Measurements from ENCODE around the gene AEBP2. TPM values are rescaled to one million over a fixed set of nuclear protein-coding genes. Genes with fewer than 3 reads are reported as not detected.

AEBP2 gene, protein sequence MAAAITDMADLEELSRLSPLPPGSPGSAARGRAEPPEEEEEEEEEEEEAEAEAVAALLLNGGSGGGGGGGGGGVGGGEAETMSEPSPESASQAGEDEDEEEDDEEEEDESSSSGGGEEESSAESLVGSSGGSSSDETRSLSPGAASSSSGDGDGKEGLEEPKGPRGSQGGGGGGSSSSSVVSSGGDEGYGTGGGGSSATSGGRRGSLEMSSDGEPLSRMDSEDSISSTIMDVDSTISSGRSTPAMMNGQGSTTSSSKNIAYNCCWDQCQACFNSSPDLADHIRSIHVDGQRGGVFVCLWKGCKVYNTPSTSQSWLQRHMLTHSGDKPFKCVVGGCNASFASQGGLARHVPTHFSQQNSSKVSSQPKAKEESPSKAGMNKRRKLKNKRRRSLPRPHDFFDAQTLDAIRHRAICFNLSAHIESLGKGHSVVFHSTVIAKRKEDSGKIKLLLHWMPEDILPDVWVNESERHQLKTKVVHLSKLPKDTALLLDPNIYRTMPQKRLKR
- 11.2 and 28.7 TPM in 2 replicates for total RNA-seq

DNA sequence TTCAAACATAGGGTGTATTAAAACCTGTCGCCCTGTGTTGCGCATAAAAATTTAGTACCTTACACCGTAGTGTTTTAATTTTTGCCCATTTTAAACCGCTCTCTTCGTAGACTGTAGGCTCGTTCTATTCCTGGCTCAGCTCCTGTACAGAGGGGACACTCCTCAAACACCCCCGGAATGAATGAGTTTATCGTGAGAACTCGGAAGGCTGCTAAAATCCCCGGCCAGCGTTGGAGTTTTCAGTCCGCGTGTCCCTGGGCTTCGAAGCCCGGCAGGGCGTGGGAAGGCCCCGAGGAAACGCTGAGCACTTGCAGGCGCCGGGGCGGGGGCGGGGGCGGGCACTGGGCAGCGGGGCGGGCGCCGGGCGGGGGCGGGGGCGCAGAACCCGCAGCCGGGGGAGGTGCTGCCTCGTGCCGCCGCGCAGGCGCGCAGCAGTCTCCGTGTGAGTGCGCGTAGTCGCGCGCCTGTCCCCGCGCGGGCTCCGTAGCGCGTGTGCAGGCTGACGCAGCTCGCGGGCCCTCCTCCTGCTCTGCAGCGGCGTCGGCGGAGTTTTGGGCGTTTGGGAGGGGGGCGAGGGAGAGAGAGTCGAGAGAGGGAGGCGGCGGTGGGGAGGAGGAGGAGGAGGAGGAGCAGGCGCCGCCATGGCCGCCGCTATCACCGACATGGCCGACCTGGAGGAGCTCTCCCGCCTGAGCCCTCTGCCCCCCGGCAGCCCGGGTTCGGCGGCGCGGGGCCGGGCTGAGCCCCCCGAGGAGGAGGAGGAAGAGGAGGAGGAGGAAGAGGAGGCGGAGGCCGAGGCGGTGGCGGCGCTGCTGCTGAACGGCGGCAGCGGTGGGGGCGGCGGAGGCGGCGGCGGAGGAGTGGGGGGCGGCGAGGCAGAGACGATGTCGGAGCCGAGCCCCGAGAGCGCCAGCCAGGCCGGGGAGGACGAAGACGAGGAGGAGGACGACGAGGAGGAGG is at the start of gene AEBP2:
TSS of gene AEBP2 (plus strand) at position 434 of the 960 bp plus-strand sequence. CDS start at position 642, 208 bp downstream.

Small RNA genes within 50 kb of the gene (small RNA-seq; reads per million reads assigned to genes)
- not detected for gene AC091805.2 (ENCODE audit: low replicate concordance)
- not detected for gene RNU6-254P (ENCODE audit: low replicate concordance)
